Measurements from ENCODE around the gene FBXW8.
"Not testable (repeated sequence)": the region's sequence is repeated elsewhere in the genome, so short reads cannot be mapped to it uniquely, and the experiment has no call there.

FBXW8 gene

GRCh38 chr12:117042171-117042842 is 131.6 kb downstream of the FBXW8 start:
- no peak for DNase-seq

GRCh38 chr12:117042862-117043261 is 132.1 kb downstream of the FBXW8 start:
- no peak for DNase-seq

GRCh38 chr12:117044311-117044710 is 133.6 kb downstream of the FBXW8 start:
- DNase-seq = no peak

DNA sequence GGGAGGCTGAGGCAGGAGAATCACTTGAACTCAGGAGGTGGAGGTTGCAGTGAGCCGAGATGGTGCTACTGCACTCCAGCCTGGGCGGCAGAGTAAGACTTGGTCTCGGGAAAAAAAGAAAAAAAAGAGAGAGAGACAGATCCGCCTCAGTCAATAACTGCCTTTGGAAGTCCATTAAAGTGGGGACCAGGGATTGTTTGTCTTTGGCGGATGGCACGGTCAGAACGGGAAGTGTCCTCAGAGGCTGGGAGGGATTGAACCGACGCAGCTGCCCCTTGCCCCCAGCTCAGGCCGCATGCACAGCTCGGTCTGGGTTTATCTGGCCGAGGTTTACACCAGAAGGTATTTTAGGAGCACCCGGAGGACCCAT is 134.0 kb downstream of the FBXW8 start:
- no peak for DNase-seq

DNA sequence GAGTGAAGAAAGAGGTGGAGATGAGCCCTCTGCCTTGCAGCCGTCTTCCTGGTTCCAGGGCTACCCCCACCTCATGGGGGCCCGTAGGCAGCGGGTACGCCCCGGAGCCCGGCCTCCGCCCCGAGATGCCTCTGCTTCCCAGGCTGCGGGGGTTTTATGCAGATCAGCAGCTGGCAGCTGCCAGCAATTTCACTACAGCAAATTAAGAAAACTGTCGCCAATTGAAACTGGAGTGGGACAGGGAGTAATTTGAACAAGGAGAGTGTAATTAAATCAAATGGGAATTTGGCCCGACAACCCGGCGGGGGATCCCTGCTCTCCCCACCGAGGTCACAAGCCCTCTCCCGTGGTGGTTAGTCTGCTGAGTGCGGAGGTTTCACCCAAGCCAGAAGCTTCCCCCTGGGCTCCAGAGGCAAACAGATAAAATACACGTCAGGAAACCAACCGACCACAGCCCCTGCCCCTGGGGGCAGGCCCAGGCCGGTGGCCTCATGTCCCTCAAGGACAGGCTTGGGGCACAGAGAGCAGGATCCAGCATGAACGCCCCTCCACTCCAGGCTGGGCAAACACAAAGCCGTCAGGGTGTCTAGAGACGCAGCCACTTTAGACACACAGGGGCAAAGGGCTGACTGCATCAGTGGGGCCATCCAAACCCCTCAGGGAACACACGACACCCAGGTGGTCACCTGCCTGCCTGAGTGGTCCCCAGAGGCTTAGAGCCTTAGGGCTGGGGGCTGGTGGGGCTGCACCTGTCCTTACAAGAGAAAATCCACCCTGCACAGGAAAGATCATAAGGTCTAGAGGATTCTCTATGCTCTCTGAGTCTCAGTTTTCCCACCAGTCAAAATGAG is 134.6 kb downstream of the FBXW8 start:
- DNase-seq = no peak

- DNase-seq = no peak
Measured at GRCh38 chr12:117046011-117046369, 135.2 kb downstream of the FBXW8 start.

- DNase-seq = no peak
Measured at GRCh38 chr12:117046425-117046824, 135.7 kb downstream of the FBXW8 start.

DNA sequence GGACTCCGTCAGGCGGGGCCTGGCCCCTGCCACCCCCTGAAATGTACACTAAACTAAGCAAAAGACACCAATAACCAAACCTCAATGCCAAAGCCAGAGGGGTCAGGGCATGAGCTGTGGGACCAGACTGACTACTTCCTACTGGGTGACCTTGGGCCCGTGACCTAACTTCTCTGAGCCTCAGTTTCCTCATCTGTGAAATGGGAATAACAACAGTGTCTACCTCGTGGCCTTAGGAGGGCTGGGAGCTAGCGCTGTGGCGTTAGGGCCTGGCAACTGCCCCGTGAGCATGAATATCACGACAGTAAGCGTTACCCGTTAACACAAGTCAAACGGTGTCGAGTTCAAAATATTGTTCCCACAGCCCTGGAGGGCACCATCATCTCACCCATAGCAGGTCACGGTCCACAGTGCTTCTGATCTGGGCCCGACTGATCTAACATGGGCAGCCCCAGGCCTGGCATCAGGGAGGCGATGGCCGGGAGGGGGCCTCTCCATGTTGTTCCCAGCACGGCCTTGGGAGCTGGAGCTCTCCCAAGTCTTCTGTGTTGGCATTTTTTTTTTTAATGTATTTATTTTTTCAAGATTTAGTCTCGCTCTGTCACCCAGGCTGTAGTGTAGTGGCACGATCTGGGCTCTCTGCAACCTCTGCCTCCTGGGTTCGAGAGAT is 136.2 kb downstream of the FBXW8 start:
- DNase-seq = no peak

DNA sequence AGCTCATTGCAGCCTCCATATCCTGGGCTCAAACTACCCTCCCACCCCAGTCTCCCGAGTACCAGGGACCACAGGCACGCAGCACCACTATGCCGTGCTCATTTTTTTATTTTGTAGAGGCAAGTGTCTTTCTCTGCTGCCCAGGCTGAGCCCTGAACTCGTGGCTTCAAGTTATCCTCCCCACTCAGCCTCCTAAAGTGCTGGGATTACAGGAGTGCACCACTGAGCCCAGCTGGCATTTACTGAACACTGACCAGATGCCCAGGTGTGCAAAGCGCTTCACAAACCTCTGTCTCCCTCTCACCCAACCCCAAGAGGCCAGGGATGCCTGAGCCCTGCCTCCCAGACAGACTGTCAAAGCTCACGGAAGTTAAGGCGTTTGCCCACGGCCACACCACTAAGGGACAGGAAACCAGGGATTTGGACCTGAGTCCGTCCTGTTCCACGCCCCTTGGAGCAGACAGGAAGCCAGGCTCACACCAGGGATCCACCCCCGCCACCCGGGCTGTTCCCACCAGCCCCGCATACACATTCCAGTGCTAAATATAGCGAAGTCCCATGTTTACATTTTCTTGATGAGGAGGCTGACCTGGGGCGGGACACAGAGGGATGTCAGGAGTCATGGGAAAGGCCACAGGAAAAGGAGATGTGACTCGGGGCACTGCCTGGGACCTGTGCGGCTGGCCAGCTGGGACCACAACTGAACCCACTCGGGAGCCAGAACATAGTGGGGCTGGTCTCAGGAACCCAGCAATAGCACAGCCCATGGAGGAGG is 137.2 kb downstream of the FBXW8 start:
- DNase-seq = no peak

- DNase-seq = no peak
Measured at GRCh38 chr12:117048585-117048904, 137.8 kb downstream of the FBXW8 start.

- DNase-seq = no peak
Measured at GRCh38 chr12:117049295-117049694, 138.5 kb downstream of the FBXW8 start.

DNA sequence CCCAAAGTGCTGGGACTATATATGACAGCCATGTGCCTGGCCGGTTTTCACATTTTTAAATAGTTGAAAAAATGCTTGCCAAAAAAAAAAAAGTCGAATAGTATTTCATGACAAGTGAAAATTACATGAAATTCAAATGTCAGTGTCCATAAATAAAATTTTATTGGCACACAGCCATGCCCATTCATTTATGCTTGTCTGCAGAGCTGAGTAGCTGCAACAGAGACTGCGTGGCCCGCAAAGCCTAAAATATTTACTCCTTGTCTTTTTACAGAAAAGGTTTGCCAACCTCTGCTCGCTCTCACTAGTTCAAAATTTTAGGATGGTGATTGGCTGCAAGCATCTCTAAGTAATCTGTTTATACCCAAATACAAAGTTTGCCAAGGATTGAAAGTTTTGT is 139.3 kb downstream of the FBXW8 start:
- no peak for DNase-seq

GRCh38 chr12:117051380-117051779 is 140.6 kb downstream of the FBXW8 start:
- DNase-seq = no peak

GRCh38 chr12:117052386-117053049 is 141.8 kb downstream of the FBXW8 start:
- no peak for DNase-seq

DNA sequence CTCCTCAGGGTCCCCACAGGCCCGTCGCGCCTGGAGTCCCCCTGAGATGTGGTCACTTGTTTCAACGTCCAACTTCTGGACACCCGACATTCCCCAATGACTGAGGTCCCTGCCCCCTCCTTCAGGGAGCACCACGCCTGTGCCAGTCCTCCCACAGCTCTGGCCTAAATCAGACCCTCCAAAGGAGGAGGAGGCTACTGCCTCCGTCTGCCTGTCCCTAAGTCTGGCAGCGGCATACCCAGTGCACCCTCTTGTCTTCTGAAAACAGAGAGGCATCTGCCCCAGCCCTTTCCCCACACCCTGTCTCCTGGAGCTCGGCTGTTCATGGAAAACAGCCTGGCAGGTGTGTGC is 142.3 kb downstream of the FBXW8 start:
- DNase-seq = no peak

- DNase-seq = no peak
Measured at GRCh38 chr12:117053597-117054201, 142.9 kb downstream of the FBXW8 start.

- no peak for DNase-seq
Measured at GRCh38 chr12:117054279-117054678, 143.5 kb downstream of the FBXW8 start.

DNA sequence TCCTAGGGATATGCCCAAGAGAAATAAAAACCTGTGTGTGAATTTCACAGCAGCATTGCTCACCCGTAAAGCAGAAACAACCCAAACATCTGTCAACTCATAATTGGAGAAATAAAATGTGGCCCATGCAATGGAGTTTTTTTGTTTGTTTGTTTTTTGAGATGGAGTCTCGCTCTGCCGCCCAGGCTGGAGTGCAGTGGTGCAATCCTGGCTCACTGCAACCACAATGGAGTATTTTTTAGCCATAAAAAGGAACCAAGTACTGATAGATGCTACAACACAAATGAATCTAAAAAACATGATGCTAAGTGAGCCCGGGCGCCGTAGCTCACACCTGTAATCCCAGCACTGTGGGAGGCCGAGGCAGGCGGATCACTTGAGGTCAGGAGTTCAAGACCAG is 146.9 kb downstream of the FBXW8 start:
- DNase-seq = not testable (repeated sequence)

- no peak for DNase-seq
Measured at GRCh38 chr12:117058442-117059072, 147.8 kb downstream of the FBXW8 start.

DNA sequence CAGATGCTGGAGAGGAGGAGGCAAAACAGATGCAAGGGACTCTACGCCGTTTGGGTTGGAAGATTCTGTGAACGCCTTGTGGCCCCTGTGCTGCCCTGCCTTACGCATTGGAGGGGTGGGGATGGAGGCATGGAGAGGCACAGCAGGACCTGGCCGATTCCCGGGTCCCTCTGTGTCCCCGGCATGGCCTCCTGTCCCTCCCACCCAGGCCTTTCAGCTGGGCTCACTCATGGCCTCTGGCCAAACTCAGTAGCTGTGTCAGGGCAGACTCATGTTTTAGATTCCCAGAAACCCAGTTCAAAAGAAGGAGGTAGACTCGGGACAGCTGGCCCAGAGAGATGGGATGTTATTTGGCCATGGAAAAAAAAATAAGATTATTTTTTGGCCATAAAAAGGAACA is 148.4 kb downstream of the FBXW8 start:
- no peak for DNase-seq

GRCh38 chr12:117060246-117060928 is 149.6 kb downstream of the FBXW8 start:
- DNase-seq = no peak
